Myocyte (in vitro differentiated cells): ENCODE measurements around the gene MTCH1. TPM values are rescaled to one million over a fixed set of nuclear protein-coding genes. Genes with fewer than 3 reads are reported as not detected.

Experiments
- DNase-seq: peaks from one replicate; pipeline ENCODE4 v3.0.0-alpha.2; 2012; ENCODE audit warnings: low read depth
- total RNA-seq: library from RNA; depleted of rRNA; stranded (reverse); fragments of >200 nt; gene quantifications from 2 replicates; pipeline ENCODE4 v1.2.3, GENCODE V29; 2014

MTCH1 gene
- total RNA-seq, 1 donor from 2014 or later, result 138 TPM

DNA sequence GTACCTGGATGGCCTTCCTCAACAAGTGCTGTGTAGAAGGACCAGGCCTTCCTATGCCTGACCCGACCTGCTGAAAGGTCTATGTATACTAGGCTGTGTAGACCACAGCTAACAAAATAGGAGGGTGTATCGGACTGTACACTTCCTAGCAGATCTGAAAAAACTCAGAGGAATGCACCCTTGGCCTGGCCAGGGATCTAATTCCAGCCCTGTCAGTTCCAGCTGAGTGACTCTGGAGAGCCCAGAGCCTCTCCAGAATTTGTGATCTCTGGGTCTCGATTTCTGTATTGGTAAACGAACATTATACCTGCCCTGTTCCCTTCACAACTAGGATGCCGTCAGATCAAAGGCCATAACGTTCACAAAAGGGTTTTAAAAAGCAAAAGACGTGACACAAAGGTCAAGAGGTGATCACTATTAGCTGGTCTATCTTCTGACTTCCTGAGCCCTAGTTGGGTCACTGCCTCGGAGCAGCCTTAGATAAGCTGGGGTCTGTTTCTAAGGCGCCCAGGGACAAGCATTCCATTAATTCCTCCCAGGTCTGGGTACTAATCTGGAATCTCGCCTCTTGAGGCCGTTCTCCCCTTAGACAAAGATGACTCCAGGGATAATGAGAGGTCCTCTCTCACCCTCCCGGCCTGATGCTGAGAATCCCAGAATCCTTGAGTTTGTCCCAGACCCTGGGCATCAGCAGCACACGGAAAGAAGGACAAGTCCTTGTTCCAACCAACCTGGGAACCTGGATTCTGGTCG, 13.9 kb downstream of the MTCH1 start:
- DNase-seq, result no peak

- DNase-seq, result no peak
Observed at GRCh38 chr6:36970892-36971842, 14.8 kb downstream of the MTCH1 start.

DNA sequence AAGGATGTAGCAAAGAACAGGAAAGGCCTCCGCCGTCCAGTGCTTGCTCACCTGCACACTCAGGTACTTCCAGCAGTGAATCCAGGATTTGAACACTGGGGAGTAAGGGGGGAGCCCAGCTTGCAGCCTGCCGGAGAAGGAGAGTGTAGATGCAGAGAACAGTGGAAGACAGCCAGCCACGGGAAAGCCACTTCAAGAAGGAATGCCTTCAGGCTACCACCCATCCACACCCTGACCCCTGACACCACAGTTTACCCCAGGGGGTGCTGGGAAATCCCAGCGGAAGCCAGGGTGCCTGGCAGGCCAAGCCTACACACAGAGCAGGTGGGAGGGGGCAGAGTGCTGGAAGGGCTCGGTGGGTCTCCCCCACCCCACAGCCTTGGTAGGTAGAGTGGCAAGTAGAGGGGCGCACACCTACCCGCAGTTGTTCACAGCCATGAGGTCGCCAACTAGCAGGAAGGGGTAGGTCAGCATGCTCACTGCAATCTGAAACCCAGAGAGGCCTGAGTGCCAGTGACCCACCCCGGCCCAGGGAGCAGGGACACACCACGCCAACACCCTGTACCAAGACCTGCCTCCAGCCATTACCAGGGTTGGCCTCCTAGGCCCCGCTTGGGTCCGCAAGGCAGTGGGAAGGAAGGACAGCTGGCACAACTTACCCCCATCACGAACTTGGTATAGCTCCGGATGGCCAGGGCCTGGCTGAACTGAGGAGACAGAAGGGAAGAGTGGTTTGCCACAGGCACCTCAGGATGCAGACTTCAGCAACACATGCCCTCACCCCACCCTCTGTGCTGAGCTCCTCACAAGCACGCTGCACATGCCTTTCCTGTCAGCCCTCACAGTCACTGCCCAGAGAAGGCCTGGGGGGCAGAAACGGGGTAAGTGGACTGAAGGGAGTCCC, 15.8 kb downstream of the MTCH1 start:
- DNase-seq, result peak; percentile 85

- DNase-seq, result no peak
Observed at GRCh38 chr6:36969240-36969691, 16.7 kb downstream of the MTCH1 start.

DNA sequence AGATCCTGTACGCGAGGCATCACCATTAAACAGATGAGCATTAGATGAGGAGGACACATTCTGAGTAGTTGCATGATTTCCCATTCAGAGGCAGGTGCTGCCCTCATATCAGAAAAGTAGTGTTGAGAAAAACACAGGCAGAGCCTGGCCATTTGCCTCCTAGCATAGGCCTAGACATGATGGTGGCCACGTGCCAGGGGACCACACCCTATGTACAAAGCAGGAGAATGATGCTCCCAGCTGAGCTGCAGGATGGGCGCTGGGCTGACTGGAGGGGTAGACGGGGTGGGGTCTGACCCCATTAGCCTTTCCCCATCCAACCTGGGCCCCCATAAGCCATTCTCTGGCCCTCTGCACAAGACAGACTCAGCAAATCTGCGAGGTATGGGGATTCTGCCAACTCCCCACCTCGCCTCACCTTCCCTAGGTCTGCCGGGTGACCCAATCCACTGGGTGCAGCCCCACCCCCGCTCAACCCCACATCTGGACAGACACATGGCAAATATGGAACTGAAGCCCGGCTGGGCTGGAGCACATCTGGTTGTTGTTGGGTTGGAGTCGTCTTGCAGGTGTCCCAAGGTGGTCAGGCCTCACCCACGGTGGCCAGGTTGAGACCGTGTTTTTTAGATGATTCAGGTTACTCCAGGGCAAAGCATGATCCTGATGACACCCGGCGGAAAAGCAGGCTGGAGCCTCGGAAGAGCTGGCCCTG, 17.6 kb downstream of the MTCH1 start:
- DNase-seq, result no peak

DNA sequence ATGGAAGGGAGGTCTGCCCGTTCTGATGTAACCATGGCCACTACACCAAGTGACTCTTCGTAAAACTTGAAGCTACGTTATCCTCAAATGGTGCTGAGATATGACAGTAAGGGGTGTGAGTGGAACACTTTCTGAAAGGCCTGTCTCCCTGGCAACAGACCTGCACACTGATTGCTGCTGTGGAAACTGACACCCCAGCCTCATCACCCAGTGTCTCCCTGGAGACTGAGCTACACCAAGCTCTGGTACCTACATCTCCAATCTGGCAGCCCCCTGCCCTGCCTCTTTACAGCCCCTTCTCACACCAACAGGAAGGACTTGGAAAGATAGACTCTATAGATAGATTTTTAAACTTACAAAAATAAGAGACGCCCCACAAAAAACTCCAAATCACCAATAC, 18.2 kb downstream of the MTCH1 start:
- DNase-seq, result no peak

GRCh38 chr6:36967301-36967700, 18.7 kb downstream of the MTCH1 start:
- no peak for DNase-seq

DNA sequence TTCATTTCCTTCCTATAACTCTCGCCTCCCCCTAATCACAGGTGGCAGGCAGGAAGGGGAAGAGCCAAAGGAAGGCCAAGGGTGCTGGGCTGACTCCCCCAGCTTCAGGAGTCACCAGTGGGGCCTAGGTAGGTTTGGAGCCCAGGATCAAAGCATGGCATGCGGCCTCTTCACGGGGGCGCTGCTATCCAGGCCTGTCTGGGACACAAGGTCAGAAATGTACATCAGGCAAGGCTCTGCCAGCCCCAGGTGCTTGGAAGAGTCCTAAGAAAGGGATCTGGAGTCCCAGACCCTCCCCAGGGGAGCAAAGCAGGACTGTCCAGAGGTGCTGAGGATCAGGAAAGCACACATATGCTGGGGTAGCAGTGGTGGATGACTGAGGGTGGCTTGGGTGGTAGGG, 21.1 kb downstream of the MTCH1 start:
- DNase-seq, result no peak

- no peak for DNase-seq
Observed at GRCh38 chr6:36964349-36964748, 21.6 kb downstream of the MTCH1 start.

GRCh38 chr6:36963451-36964290, 22.3 kb downstream of the MTCH1 start:
- peak; percentile 41 for DNase-seq

- no peak for DNase-seq
Observed at GRCh38 chr6:36962874-36963273, 23.1 kb downstream of the MTCH1 start.

- DNase-seq, result no peak
Observed at GRCh38 chr6:36961441-36962435, 24.3 kb downstream of the MTCH1 start.

DNA sequence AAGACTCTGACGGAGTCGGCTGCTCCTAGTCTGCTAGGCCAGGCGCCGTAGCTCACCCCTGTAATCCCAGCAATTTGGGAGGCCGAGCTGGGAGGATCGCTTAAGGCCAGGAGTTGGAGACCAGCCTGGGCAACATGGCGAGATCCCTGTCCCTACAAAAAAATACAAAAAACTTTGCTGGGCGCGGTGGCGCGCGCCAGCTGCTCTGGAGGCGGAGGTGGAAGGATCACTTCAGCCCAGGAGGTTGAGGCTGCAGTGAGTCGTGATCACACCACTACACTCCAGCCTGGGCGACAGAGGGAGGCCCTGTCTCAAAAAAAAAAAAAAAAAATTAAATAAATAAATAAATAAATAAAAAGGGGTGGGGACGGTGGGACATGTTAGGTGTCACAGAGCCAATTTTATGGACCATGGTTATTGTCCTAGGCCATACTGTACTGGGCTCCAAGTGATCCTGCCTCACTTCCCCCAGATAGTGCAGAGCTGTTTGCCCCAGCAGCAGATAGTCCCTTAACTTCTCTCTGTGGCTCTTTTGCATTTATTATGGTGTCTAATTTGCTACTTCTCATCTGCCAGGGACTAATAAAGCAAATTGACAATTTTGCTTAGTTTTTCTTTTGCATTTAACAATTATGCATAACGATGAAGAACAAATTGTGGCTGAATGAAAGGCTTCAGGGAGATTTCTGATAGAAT, 26.3 kb downstream of the MTCH1 start:
- no peak for DNase-seq

DNA sequence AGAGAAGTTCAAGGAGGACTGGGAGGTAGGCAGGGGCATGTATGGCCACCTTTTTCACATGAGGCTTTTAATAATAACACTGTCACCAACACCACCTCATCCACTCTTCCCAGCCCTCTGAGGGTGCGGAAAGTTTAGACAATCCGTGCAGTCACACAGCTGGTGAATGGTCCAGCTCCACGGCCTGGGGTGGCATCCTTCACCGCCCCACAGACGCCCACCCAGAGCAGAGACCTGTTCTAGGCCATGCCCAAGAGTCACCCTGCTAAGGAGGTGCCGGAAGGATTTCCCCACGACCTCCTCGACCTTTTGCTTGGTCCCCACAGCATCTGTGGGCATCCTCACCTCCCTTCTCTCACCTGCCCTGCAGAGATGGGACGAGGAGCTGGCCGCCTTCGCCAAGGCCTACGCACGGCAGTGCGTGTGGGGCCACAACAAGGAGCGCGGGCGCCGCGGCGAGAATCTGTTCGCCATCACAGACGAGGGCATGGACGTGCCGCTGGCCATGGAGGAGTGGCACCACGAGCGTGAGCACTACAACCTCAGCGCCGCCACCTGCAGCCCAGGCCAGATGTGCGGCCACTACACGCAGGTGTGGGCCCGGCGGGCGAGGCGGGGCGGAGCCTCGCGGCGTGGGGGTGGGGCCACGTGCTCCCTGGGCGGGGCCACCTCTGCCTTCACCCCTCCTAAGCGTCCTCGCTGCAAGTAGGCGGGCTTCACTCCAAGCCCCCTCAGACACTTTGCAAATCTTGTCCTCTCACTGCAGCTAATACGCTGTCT, 27.0 kb downstream of the MTCH1 start:
- no peak for DNase-seq

DNA sequence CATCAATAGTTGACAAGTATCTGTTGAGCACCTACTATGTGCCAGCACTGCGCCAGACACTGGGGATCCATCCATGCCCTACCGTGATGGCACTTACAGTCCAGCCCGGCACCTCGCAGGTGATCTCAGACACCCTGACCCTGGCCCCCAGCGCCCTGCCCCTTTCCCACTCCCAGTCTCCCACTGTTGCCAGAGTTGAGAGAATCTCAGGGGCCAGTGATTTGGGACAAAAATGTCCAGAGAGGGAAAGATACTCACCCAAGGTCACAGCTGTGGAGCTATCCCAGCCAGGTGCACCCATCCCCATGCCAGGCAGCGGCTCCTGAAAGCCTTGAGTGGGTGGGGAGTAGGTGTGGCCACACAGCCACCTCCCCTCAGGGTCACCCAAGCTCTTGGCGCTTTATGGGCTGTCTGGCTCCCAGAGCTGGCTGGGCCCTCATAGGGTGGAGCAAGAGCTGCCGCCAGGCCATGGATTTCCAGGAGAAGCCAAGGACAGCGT, 28.2 kb downstream of the MTCH1 start:
- no peak for DNase-seq

- no peak for DNase-seq
Observed at GRCh38 chr6:36956446-36956820, 29.6 kb downstream of the MTCH1 start.
